NK-92 (cell line): ENCODE measurements around the gene SPRING1.

ENCODE experiments used
- DNase-seq: peaks from one replicate; lab custom pipeline; 2025; ENCODE audit not compliant: unreplicated experiment; lab: John Stamatoyannopoulos, UW

Gene SPRING1

GRCh38 chr12:116709768-116710167, 28.1 kb downstream of the SPRING1 start:
- DNase-seq, result no peak

- DNase-seq, result no peak
These were observed 28.8 kb downstream of the SPRING1 start for GRCh38 chr12:116708826-116709756.

DNA sequence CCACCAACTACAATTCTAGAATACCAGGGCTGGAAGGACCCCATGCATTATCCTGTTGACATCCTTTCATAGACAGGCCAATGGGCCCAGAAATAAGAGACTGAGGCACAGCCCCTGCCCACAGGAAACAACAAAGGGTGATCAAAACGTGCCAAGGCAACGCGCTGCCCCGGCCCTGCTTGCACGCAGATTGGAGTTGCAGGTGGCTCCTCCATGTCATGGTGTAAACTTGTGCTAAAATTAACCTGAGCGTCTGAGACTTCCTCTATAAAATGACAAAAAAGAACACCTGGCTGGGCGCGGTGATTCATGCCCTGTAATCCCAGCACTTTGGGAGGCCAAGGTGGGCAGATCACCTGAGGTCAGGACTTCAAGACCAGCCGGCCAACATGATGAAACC, 30.1 kb downstream of the SPRING1 start:
- no peak for DNase-seq

DNA sequence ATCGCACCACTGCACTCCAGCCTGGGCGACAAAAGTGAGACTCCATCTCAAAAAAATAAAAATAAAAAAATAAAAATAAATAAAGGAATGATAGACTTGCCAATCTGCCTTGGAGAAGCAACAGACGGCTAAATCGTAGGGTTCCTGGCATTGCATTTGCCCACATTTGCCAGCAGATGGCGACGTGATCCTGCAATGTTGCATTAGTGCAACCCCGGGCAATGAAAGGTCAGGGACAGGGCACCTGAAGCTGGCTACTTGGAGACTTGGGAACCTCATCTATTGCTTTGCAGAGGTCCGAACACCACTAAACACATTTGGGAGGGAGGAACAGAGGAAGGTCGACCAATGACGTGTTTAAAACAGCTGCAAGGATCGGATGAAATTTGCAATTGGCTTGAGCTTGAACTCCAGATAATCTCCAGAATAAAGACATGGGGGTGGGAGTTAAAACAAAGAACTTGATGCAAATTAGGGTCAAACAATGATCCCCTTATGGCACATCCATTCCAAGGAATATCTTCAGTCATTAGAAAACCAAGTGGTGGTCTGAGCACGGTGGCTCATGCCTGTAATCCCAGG, 34.6 kb downstream of the SPRING1 start:
- no peak for DNase-seq

GRCh38 chr12:116701432-116701831, 36.4 kb downstream of the SPRING1 start:
- no peak for DNase-seq

DNA sequence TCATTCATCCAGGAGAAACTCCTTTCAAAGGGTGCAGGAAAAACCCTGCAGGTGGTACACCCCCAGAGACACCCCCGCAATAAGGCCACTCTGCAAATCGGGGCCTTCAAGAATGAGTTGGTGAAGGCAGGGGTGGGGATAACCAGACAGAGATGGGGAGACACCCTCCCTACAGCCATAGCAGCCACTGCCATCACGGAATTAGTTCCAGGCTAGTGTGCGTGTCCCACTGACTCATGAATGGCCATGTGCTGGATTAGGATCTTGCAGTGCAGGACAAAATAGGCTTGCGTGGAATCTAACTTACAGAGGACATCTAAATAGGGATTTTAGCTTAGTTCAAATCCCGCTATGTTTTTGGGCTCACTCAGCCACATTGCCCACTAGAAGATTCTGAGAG, 37.8 kb downstream of the SPRING1 start:
- no peak for DNase-seq

DNA sequence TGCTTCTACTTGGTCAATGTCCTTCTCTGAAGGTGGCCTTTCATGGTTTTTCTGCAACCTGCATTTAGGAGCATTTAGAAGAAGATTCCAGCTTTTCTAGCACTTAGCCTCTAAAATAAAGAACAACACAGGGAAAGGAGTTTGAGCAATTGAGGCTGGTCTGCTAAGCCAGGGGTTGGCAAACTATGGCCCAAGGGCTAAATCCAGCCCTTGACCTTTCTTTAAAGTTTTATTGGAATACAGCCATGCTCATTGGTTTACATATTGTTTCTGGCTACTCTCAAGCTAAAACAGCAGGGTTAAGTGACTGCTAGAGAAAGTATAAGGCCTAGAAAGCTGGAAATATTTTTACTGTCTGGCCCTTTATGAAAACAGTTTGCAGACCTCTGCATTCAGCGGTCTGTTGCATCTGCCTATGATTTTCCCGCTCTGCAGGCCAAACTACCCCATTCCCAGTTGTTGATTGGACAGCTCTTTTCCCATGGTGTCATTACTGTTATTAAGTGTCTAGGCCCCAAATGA, 39.3 kb downstream of the SPRING1 start:
- DNase-seq, result no peak

DNA sequence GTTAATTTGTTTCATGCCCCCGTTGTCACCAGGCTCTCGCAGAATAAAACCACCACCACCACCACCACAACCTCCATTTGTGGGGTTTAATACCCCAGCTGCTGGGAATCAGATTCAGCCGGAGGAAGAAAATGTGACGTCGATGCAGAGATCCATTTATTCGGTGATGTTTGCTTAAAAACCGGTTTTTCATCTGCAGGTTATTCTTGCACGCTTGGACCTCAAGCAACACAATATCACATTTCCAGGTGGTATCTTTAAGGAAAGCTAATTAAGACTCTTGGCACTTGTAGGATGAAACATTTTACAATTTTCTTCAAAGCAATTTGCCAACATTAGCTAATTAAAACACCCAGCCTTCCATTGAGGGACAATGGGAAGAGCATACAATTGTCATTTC, 39.8 kb downstream of the SPRING1 start:
- DNase-seq, result no peak

DNA sequence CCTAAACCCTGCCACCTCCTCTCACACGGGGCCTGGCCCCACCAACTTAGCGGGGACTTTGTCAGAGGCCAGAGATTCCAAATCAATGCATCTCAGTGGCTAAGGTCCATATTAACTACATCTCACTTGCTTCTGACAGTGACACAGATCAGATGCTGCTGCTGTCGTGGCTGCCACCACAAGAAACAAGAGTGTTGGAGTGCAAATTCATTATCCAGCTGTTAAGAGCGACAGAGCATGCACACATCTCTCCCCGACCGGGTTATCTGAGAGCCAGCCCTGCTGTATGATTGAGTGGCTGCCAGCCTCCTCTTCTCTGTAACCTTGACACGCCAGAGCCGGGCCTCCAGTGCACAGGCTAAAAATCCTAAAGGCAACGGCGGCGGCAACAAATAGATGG, 40.2 kb downstream of the SPRING1 start:
- no peak for DNase-seq

- no peak for DNase-seq
These were observed 40.6 kb downstream of the SPRING1 start for GRCh38 chr12:116697305-116697704.

DNA sequence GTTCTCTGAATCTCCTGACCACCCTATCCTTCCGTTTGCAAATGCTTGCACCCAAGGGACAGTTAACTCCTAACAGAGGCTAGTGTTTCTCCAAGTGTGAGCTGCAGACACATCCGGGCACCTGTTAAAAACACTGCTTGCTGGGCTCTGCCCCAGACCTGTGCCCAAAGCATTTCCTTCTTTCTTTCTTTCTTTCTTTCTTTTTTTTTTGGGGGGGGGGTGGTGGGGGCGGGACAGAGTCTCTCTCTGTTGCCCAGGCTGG, 42.5 kb downstream of the SPRING1 start:
- no peak for DNase-seq

DNA sequence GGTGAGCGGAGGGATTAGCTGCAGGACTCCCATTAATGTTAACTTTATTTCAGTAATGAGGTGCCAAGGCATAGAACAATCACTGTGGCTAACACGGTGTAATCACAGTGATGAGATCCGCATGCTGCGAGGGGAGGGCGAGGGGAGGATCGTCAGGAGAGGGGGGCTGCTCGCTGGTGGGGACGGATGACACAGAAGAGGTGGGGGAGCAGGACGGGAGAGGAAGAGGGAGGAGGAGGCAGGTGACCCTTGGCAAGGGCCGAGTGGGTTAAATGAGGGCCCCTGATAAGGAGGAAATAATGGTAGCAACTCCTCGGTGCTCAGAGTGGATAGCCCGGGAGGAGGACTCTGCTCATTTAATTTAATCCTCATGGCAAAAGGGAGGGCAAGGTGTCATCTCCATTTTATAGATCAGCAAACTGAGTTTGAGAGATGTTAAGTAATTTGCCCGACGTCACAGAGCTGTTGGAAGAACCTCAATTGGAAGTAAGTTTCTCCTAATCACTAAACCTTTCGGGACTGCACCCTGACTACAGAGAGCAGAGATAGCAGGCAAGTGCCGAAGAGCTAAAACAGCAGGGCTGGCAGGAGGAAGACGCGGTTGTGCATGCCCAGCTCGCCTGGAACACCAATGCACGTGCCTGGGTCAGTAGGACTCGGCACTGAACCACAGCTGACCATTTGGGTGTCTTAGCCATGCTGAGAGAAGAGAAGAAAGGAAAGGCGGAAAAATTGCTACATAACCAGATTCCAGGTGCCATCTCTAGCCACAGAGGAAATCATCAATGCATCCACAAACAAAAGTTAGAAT, 43.0 kb downstream of the SPRING1 start:
- no peak for DNase-seq

GRCh38 chr12:116693286-116694227, 44.3 kb downstream of the SPRING1 start:
- no peak for DNase-seq

GRCh38 chr12:116692605-116693004, 45.3 kb downstream of the SPRING1 start:
- no peak for DNase-seq

GRCh38 chr12:116691636-116692035, 46.2 kb downstream of the SPRING1 start:
- DNase-seq, result no peak

- no peak for DNase-seq
These were observed 46.7 kb downstream of the SPRING1 start for GRCh38 chr12:116691205-116691604.

- DNase-seq, result no peak
These were observed 47.7 kb downstream of the SPRING1 start for GRCh38 chr12:116689979-116690744.

GRCh38 chr12:116689521-116689920, 48.3 kb downstream of the SPRING1 start:
- DNase-seq, result no peak
